Hepatocyte (in vitro differentiated cells): ENCODE results near the gene ZDHHC11B. TPM values are rescaled to one million over a fixed set of nuclear protein-coding genes. Genes with fewer than 3 reads are reported as not detected.
"Not testable (repeated sequence)": the region's sequence is repeated elsewhere in the genome, so short reads cannot be mapped to it uniquely, and the experiment has no call there.

ENCODE experiments used
- DNase-seq: peaks from one replicate; pipeline ENCODE4 v3.0.0-alpha.2; 2016; ENCODE audit warnings: low spot score
- H2AFZ ChIP-seq: fragments of 200-600 bp; sonication (generic); 2 replicates; pipeline ENCODE4 v1.6.0; 2016; ENCODE audit warnings: antibody characterized with exemption, mild to moderate bottlenecking
- H3K27ac ChIP-seq: fragments of 200-600 bp; sonication (generic); 2 replicates; pipeline ENCODE4 v1.5.1; 2016; ENCODE audit warnings: mild to moderate bottlenecking
- H3K27me3 ChIP-seq: fragments of 200-600 bp; sonication (generic); 2 replicates; pipeline ENCODE4 v1.6.1; 2016
- H3K36me3 ChIP-seq: fragments of 200-600 bp; sonication (generic); replicated peaks from 2 replicates; pipeline ENCODE4 v1.5.1; 2016; ENCODE audit warnings: low read depth; ENCODE audit not compliant: insufficient read depth
- H3K4me1 ChIP-seq: fragments of 200-600 bp; sonication (generic); 2 replicates; pipeline ENCODE4 v1.5.1; 2016; ENCODE audit warnings: mild to moderate bottlenecking, moderate library complexity; ENCODE audit not compliant: insufficient read depth
- H3K4me2 ChIP-seq: fragments of 200-600 bp; sonication (generic); 2 replicates; pipeline ENCODE4 v1.6.0; 2016
- H3K4me3 ChIP-seq: fragments of 200-600 bp; sonication (generic); 2 replicates; pipeline ENCODE4 v1.5.1; 2016; ENCODE audit warnings: mild to moderate bottlenecking
- H3K79me2 ChIP-seq: fragments of 200-600 bp; sonication (generic); 2 replicates; pipeline ENCODE4 v1.6.0; 2017; ENCODE audit warnings: mild to moderate bottlenecking
- H3K9me2 ChIP-seq: fragments of 200-600 bp; sonication (generic); replicated peaks from 2 replicates; pipeline ENCODE4 v1.6.0; 2017; ENCODE audit warnings: mild to moderate bottlenecking; ENCODE audit not compliant: insufficient read depth
- H3K9me3 ChIP-seq: fragments of 200-600 bp; sonication (generic); 2 replicates; pipeline ENCODE4 v1.5.1; 2016; ENCODE audit warnings: low read depth, mild to moderate bottlenecking
- H4K20me1 ChIP-seq: fragments of 200-600 bp; sonication (generic); 2 replicates; pipeline ENCODE4 v1.6.0; 2016; ENCODE audit warnings: mild to moderate bottlenecking; ENCODE audit not compliant: insufficient read depth, poor library complexity, severe bottlenecking
- EZH2 ChIP-seq: fragments of 200-600 bp; sonication (generic); IDR thresholded peaks from 2 replicates; pipeline ENCODE4 v1.6.1; 2016; ENCODE audit warnings: antibody characterized with exemption, mild to moderate bottlenecking, borderline replicate concordance
- EZH2phosphoT487 ChIP-seq: fragments of 200-600 bp; sonication (generic); IDR thresholded peaks from one replicate; pipeline ENCODE4 v1.6.1; 2018; ENCODE audit warnings: antibody characterized with exemption, mild to moderate bottlenecking, low read depth, moderate library complexity; ENCODE audit not compliant: unreplicated experiment, severe bottlenecking
- WGBS: methylation state at CpG from one replicate; pipeline ENCODE4 v1.1.6; 2016; ENCODE audit warnings: low lambda C conversion rate; ENCODE audit errors: missing lambda C conversion rate; 5-methylcytosine and 5-hydroxymethylcytosine counted together
- polyA plus RNA-seq: library from polyadenylated mRNA; unstranded; fragments of >200 nt; fragmentation: Nextera tagmentation; extraction: Ambion mirVana; gene quantifications from 2 replicates; pipeline ENCODE4 v1.2.1, GENCODE V29; 2016
- total RNA-seq: library from RNA; depleted of rRNA; stranded (reverse); fragments of >200 nt; gene quantifications from 2 replicates; pipeline ENCODE4 v1.2.3, GENCODE V29; 2014
- TF ChIP-seq, protein P1 (sequence below): fragments of 200-600 bp; sonication (generic); IDR thresholded peaks from 2 replicates; pipeline ENCODE4 v1.5.1; 2016; ENCODE audit warnings: antibody characterized with exemption, mild to moderate bottlenecking; ENCODE audit not compliant: poor library complexity

Gene ZDHHC11B
- total and polyA plus RNA-seq, 2 experiments from 2014 or later = 0.83 to 1.3 TPM

DNA sequence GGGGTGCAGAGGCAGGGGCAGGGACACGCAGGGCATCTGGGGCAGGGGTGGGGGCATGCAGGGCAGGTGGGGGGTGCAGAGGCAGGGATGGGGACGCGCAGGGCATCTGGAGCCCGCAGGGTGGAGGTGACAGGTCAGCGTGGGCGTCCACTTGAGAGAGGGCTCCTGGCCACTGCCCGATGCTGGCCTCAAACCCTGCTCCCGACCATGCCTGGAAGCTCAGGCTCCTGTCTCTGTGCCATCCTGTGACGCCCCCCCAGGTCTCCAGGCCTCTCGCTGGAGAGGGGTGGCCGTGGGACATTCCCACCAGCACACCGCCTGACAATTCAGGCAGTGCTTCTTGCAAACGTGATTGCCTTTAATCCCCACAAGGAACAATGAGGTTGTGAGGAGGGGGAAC, 33.0 kb downstream of the ZDHHC11B start:
- no peak overlapping the region for H3K4me3 ChIP-seq
- H3K79me2 ChIP-seq = no peaks in the 10 kb centered on the region
- TF ChIP-seq EZH2 = no peak
- no peak for TF ChIP-seq EZH2phosphoT487
- TF ChIP-seq, protein P1, sequence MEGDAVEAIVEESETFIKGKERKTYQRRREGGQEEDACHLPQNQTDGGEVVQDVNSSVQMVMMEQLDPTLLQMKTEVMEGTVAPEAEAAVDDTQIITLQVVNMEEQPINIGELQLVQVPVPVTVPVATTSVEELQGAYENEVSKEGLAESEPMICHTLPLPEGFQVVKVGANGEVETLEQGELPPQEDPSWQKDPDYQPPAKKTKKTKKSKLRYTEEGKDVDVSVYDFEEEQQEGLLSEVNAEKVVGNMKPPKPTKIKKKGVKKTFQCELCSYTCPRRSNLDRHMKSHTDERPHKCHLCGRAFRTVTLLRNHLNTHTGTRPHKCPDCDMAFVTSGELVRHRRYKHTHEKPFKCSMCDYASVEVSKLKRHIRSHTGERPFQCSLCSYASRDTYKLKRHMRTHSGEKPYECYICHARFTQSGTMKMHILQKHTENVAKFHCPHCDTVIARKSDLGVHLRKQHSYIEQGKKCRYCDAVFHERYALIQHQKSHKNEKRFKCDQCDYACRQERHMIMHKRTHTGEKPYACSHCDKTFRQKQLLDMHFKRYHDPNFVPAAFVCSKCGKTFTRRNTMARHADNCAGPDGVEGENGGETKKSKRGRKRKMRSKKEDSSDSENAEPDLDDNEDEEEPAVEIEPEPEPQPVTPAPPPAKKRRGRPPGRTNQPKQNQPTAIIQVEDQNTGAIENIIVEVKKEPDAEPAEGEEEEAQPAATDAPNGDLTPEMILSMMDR = no peak
- no peak overlapping the region for H2AFZ ChIP-seq
- no peaks in the 10 kb centered on the region for H3K27me3 ChIP-seq
- H3K9me2 ChIP-seq = no peaks in the 10 kb centered on the region
- H4K20me1 ChIP-seq = no peaks in the 10 kb centered on the region
- H3K36me3 ChIP-seq = no peaks in the 10 kb centered on the region
- 70% methylated on average over 7 of the region's 13 CpGs for WGBS
- no peaks in the 10 kb centered on the region for H3K9me3 ChIP-seq
- no peak overlapping the region for H3K4me2 ChIP-seq
- no peak overlapping the region for H3K27ac ChIP-seq
- DNase-seq = no peak
- peaks cover under 1% of the 10 kb centered on the region for H3K4me1 ChIP-seq

DNA sequence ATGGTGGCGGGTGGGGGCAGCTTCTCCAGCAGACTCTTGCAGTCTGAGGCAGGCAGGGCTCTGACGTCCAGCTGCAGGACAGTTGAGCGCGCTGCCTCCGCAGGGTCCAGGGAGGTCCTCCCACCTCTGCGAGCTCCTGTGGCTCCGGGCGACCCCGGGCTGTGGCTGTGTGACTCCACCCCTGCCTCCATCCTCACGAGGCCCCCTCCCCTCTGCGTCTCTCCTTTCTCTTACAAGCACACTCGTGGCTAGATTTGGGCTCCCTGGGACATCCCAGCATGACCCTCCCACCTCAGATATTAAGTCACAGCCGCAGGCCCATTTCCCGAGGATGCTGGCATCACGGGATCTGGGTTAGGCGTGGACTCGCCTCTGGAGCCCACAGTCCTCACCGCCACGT, 34.3 kb downstream of the ZDHHC11B start:
- H3K79me2 ChIP-seq, H3K9me2 ChIP-seq, H3K4me3 ChIP-seq, H3K27me3 ChIP-seq, H2AFZ ChIP-seq, H3K9me3 ChIP-seq, DNase-seq, H4K20me1 ChIP-seq, H3K36me3 ChIP-seq, H3K4me2 ChIP-seq, H3K4me1 ChIP-seq, H3K27ac ChIP-seq: not testable (repeated sequence)
- 91% methylated on average over 17 of the region's 19 CpGs for WGBS

DNA sequence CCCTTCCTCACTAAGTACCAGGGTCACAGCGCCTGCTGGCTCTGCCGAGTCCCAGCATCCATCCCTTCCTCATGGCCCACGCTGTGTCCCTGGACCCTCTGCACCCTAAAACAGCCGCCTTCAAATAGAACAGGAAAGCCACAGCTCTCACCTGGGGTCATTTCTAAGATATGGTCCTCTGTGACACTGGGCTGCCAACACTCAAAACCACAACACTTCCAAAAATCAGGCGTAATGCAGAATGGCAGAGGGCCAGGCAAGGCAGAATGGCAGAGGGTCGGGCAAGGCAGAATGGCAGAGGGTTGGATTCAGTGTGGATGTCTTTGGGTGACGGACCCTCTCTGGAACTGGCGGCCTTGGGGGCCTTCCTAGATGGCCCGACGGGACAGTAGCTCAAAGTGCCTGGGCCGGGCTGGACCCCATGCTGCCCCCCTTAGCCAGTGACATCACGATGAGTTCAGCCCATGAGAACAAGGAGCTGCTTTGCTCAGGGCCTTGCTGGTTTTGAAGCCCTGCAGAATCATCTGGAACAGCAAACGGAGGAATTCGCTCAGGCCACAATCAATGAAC, 35.3 kb downstream of the ZDHHC11B start:
- H3K9me2 ChIP-seq = no peaks in the 10 kb centered on the region
- 88% methylated on average over 14 of the region's 14 CpGs for WGBS
- H3K79me2 ChIP-seq = no peaks in the 10 kb centered on the region
- H2AFZ ChIP-seq = no peak overlapping the region
- H3K27ac ChIP-seq = no peak overlapping the region
- no peak for TF ChIP-seq EZH2
- TF ChIP-seq, protein P1 = no peak
- TF ChIP-seq EZH2phosphoT487 = no peak
- no peak overlapping the region for H3K4me2 ChIP-seq
- no peaks in the 10 kb centered on the region for H3K9me3 ChIP-seq
- H3K4me1 ChIP-seq = no peaks in the 10 kb centered on the region
- no peaks in the 10 kb centered on the region for H4K20me1 ChIP-seq
- H3K4me3 ChIP-seq = no peak overlapping the region
- no peaks in the 10 kb centered on the region for H3K27me3 ChIP-seq
- no peak for DNase-seq
- no peaks in the 10 kb centered on the region for H3K36me3 ChIP-seq

DNA sequence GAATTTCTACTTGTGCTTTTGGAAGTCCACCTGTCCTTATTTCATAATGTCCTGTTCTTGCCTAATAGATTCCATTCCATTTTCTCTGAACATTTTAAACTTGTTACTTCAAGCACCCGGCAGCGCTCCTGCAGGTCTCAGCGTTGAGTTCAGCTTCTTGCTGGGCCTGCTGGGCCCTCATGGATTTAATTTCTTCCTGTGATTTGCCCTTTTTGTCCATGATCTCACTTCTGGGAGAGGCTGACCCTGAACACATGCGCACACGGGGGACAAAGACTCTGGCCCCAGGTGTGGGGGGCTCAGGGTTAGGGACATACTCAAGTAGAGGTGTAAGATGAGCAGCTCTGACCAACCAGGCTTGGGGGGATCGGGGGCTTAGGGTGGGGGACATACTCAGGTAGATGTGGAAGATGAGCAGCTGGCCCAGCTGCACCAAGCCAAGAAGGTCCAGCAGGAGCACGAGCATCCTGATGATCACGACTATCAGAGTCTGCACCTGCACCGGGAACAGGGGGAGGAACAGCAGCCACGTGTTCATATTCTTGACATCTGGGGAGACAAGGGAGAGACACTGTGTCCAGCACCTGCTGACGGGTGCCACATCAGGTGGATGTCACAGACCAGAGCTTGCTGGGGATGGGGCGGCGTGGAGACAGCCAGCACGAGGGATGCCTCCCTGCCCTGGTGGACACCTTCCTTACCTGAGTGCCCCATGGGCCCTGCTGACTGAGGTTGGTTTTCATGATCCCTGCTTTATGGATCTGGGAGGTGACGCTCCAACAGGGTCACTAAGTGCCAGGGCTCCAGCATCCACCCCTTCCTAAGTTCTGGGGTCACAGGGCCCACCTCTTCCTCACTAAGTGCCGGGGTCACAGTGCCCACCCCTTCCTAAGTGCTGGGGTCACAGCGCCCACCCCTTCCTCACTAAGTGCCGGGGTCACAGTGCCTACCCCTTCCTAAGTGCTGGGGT, 36.2 kb downstream of the ZDHHC11B start:
- H3K4me1 ChIP-seq, H3K9me2 ChIP-seq, H2AFZ ChIP-seq, H3K36me3 ChIP-seq, H3K9me3 ChIP-seq, H4K20me1 ChIP-seq, H3K4me3 ChIP-seq, H3K79me2 ChIP-seq, H3K4me2 ChIP-seq, DNase-seq, H3K27ac ChIP-seq, H3K27me3 ChIP-seq: not testable (repeated sequence)
- 85% methylated on average over 13 of the region's 18 CpGs for WGBS

DNA sequence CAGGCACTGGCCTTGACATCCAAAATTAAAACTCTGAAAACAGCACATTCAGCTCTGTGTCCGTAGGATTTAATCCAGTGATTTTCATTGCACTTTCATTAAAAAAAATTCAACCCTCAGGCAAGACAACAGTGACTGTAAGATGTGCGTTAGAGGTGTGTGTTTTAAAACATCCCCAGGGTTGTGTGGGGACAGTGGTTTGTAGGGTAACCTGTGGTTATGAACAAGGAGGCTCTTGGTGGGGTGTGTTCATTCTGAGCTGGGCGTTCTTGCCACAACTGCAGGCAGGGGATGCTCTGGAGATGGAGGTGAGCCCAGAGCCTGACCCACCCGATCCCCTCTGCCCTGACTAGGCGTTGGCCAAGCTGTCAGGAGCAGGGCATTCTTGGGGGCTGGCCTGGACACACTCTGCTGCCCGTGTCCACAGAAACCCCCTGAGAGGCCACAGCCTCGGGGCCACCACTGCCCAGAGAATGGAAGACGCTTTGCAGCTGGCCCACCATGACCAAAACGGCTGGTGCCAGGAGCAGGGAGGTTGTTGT, 37.2 kb downstream of the ZDHHC11B start:
- not testable (repeated sequence) for H3K9me2 ChIP-seq, H3K79me2 ChIP-seq, H3K4me2 ChIP-seq, H3K27ac ChIP-seq, H4K20me1 ChIP-seq, H3K4me3 ChIP-seq, H3K9me3 ChIP-seq, H3K4me1 ChIP-seq, DNase-seq, H3K27me3 ChIP-seq, H2AFZ ChIP-seq, H3K36me3 ChIP-seq
- WGBS = 87% methylated on average over 5 of the region's 9 CpGs
